ENCODE measurements around the gene TMPRSS4. TPM values are rescaled to one million over a fixed set of nuclear protein-coding genes. Genes with fewer than 3 reads are reported as not detected.

The TMPRSS4 gene
- total and polyA plus RNA-seq, 2 of the 4 experiments (the other 2 are of a cell fraction) = not detected

DNA sequence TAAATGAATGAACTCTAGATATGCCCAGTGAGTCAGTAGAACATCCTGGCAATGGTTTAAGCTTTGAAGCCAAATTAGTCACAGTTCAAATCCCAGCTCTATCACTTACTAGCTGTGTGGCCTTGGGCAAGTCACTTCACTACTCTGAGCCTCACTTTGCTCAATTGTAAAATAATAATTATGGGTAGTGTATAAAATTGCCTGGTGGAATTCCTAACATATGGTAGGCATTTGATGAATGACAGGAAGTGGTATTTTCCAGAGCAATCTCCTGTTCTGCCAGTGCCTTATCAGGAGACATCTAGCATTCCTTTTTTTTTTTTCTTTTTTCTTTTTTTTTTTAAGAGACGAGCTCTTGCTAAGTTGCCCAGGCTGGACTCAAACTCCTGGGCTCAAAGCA lies 62.7 kb downstream of the TMPRSS4 start:
- H3K79me1 ChIP-seq (ENCODE audit: low read depth in 1 of 2, low read length in 2 of 2) = no peaks in the 10 kb centered on the region
- H3K4me3 ChIP-seq (ENCODE audit: insufficient read depth, low read depth, low read length) = no peak overlapping the region
- no peak overlapping the region for H4K91ac ChIP-seq (ENCODE audit: insufficient read depth, low read depth, low read length)
- H2BK20ac ChIP-seq (ENCODE audit: low read depth, low read length) = no peak overlapping the region
- H4K20me1 ChIP-seq (ENCODE audit: insufficient read depth, low read length) = no peaks in the 10 kb centered on the region
- H3K23ac ChIP-seq (ENCODE audit: low read depth, low read length) = no peak overlapping the region
- peaks cover 13% of the 10 kb centered on the region; the same call in 1 of the 2 replicates for H3K27me3 ChIP-seq (ENCODE audit: control insufficient read depth, insufficient read depth, low read length)
- H2AFZ ChIP-seq (replicated peaks; ENCODE audit: low read length, poor library complexity) = no peak overlapping the region
- no peaks in the 10 kb centered on the region for H3K9me1 ChIP-seq (ENCODE audit: insufficient read depth, low read length)
- no peak overlapping the region for H3K9ac ChIP-seq (ENCODE audit: low read depth, low read length)
- no peak overlapping the region for H4K5ac ChIP-seq (ENCODE audit: low read depth, low read length)
- no TSS peak for BruUV-seq (replicated peaks)
- TF ChIP-seq, protein P1, sequence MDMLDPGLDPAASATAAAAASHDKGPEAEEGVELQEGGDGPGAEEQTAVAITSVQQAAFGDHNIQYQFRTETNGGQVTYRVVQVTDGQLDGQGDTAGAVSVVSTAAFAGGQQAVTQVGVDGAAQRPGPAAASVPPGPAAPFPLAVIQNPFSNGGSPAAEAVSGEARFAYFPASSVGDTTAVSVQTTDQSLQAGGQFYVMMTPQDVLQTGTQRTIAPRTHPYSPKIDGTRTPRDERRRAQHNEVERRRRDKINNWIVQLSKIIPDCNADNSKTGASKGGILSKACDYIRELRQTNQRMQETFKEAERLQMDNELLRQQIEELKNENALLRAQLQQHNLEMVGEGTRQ (IDR thresholded peaks at IDR 0.05; ENCODE audit: low read depth, low read length) = no peak
- TF ChIP-seq, protein P2, sequence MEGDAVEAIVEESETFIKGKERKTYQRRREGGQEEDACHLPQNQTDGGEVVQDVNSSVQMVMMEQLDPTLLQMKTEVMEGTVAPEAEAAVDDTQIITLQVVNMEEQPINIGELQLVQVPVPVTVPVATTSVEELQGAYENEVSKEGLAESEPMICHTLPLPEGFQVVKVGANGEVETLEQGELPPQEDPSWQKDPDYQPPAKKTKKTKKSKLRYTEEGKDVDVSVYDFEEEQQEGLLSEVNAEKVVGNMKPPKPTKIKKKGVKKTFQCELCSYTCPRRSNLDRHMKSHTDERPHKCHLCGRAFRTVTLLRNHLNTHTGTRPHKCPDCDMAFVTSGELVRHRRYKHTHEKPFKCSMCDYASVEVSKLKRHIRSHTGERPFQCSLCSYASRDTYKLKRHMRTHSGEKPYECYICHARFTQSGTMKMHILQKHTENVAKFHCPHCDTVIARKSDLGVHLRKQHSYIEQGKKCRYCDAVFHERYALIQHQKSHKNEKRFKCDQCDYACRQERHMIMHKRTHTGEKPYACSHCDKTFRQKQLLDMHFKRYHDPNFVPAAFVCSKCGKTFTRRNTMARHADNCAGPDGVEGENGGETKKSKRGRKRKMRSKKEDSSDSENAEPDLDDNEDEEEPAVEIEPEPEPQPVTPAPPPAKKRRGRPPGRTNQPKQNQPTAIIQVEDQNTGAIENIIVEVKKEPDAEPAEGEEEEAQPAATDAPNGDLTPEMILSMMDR (conservative IDR thresholded peaks at IDR 0.05; ENCODE audit: low read depth, low read length) = no peak
- no peak for TF ChIP-seq RCOR1 (IDR thresholded peaks at IDR 0.05; ENCODE audit: insufficient replicate concordance, low read length)
- TF ChIP-seq, protein P3, sequence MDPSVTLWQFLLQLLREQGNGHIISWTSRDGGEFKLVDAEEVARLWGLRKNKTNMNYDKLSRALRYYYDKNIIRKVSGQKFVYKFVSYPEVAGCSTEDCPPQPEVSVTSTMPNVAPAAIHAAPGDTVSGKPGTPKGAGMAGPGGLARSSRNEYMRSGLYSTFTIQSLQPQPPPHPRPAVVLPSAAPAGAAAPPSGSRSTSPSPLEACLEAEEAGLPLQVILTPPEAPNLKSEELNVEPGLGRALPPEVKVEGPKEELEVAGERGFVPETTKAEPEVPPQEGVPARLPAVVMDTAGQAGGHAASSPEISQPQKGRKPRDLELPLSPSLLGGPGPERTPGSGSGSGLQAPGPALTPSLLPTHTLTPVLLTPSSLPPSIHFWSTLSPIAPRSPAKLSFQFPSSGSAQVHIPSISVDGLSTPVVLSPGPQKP (IDR thresholded peaks at IDR 0.05; ENCODE audit: borderline replicate concordance, low read depth, low read length) = no peak
- TF ChIP-seq MXI1 (IDR thresholded peaks at IDR 0.05; ENCODE audit: borderline replicate concordance, low read depth, low read length) = no peak
- TF ChIP-seq SMC3 (IDR thresholded peaks at IDR 0.05; ENCODE audit: low read depth, low read length) = no peak
- no peak for TF ChIP-seq FOS (IDR thresholded peaks at IDR 0.05; ENCODE audit: low read depth, low read length)
- TF ChIP-seq CHD1 (IDR thresholded peaks at IDR 0.05; ENCODE audit: low read depth, low read length) = no peak
- TF ChIP-seq RAD21 (IDR thresholded peaks at IDR 0.05; ENCODE audit: low read length) = no peak
- no peak for TF ChIP-seq MAFK (IDR thresholded peaks at IDR 0.05; ENCODE audit: low read depth, low read length)
- no peak for TF ChIP-seq BHLHE40 (IDR thresholded peaks at IDR 0.05; ENCODE audit: low read depth, low read length)
- TF ChIP-seq MAZ (IDR thresholded peaks at IDR 0.05; ENCODE audit: borderline replicate concordance, low read depth, low read length) = no peak
- no peak for TF ChIP-seq RFX5 (IDR thresholded peaks at IDR 0.05; ENCODE audit: low read depth, low read length)
- TF ChIP-seq CEBPB (IDR thresholded peaks at IDR 0.05; ENCODE audit: low read depth, low read length) = no peak
- no peak for TF ChIP-seq POLR2A (IDR thresholded peaks at IDR 0.05; ENCODE audit: low read depth, low read length)
- no peak for TF ChIP-seq NFE2L2 (IDR thresholded peaks at IDR 0.05; ENCODE audit: low read depth, low read length)
- no peak for ATAC-seq (ENCODE audit: low read depth)
- in situ Hi-C loops (cut with MboI; ENCODE audit: low sequenced_read_pairs) = no loop called here
- H4K8ac ChIP-seq (ENCODE audit: low read depth in 2 of 2, low read length in 2 of 2) = no peak overlapping the region
- POLR2A ChIA-PET (ENCODE audit: unreplicated experiment) = interaction anchor here (0.6 kb wide), 1 partner anchor 17 kb away, joined by 3 read pairs; no protein-coding TSS in a partner anchor
- H2AK9ac ChIP-seq (replicated peaks; ENCODE audit: low read depth, low read length, poor library complexity) = no peak overlapping the region
- H2AK5ac ChIP-seq (ENCODE audit: low read depth, low read length) = no peak overlapping the region
- no CpG with 5 or more reads among the region's 1 CpG for WGBS, 2 experiments (ENCODE audit: extremely low coverage in 2 of 2, insufficient read length in 1 of 2)
- no peak overlapping the region for H3K4me2 ChIP-seq (ENCODE audit: low read depth, low read length)
- no peaks in the 10 kb centered on the region for H3K9me3 ChIP-seq (ENCODE audit: control insufficient read depth, insufficient read depth, low read length)
- dilution Hi-C loops (cut with HindIII; ENCODE audit: low sequenced_read_pairs, unreplicated experiment) = no loop called here
- H3K4ac ChIP-seq (ENCODE audit: low read depth, low read length) = no peak overlapping the region
- H2BK15ac ChIP-seq (ENCODE audit: low read depth, low read length) = no peak overlapping the region
- no peak overlapping the region for H3K18ac ChIP-seq (ENCODE audit: low read depth, low read length)
- no peak overlapping the region for H3K56ac ChIP-seq (ENCODE audit: extremely low read depth, insufficient read depth, low read length)
- intact Hi-C loops (cut with micrococcal nuclease) = no loop called here
- H3K4me1 ChIP-seq (ENCODE audit: control insufficient read depth, insufficient read depth, low read length) = no peaks in the 10 kb centered on the region
- no peaks in the 10 kb centered on the region for H3K36me3 ChIP-seq (ENCODE audit: control insufficient read depth, insufficient read depth, low read length)
- no peak overlapping the region for H3K27ac ChIP-seq (ENCODE audit: insufficient read depth, low read length)
- H3K14ac ChIP-seq (replicated peaks; ENCODE audit: low read depth, low read length) = no peak overlapping the region
- H2BK120ac ChIP-seq (ENCODE audit: low read depth, low read length) = no peak overlapping the region
- CTCF ChIA-PET = interaction anchor here (1.0 kb wide), 1 partner anchor 32 kb away, joined by 3 read pairs; no protein-coding TSS in a partner anchor
- DNase-seq = no peak
- H2BK5ac ChIP-seq (ENCODE audit: low read depth, low read length, poor library complexity, severe bottlenecking) = no peak overlapping the region

All from IMR-90 (cell line).